Stimulated activated CD8-positive, alpha-beta memory T cell treated with anti-CD3 and anti-CD28 coated beads, Interleukin-12 subunit alpha, Interleukin-12 subunit beta, amount 100 ng/mL, for 24 hours (primary cell): ENCODE results near the gene CD2.

Source experiments
- DNase-seq: peaks from one replicate; pipeline ENCODE4 v3.0.0-alpha.2; 2020; ENCODE audit errors: extremely low read depth

Gene CD2

DNA sequence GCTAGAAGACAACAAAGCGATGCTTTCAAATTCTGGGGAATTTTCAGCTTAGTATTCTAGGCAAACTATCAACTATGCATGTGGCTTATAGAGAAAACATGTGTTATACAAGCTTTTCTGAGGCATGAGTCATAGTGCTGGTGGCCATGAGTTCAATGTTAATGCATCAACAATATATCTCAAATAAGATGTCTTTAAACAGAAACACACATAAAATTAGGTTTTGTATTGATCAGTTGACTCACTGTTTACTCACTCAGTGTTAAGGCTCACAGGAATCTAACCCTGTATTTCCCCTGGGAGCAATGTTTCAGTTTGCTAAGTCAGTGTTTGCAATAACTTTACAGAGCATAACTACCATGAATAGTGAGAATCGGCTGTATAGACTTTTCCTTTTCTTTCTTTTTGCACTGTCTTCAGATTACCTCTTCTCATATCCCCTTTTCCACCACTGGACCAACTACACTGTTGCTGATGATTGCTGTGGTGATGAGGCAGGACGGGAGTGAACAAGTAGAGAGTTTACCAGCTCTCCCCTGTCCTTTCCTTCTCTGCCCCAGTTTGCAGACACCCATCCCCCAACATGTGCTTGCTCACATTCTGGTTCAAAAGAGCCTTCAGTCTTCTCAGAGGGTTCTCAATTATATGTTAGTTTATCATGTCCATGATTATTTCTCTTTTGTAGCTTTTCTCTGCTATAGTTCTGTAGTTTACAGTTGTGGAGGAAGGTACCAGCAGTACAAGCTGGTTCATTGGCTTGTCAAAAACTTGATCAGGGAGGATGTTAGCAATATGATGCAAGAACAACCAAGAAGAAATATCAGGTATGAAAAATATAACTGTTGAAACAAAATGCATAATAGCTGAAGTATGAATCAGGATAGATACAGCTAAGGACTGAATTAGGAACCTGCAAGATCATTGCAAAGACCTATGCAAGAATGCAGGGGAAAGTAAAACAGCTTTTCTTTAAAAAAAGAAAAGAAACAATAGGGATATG lies 23.9 kb downstream of the CD2 start:
- no peak for DNase-seq

DNA sequence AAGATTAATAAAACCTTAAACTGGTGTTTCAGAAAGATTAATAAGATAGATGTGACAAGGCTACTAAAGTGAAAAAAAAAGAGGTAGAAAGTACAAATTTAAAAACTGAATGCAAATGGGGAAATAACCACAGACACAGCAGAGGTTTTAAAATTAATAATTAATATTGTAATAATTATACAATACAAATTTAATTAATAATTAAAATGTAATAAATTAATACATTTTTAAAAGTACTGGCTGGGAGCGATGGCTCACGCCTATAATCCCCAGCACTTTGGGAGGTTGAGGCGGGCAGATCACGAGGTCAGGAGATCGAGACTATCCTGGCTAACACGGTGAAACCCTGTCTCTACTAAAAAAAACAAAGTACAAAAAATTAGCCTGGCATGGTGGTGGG lies 26.8 kb downstream of the CD2 start:
- no peak for DNase-seq

DNA sequence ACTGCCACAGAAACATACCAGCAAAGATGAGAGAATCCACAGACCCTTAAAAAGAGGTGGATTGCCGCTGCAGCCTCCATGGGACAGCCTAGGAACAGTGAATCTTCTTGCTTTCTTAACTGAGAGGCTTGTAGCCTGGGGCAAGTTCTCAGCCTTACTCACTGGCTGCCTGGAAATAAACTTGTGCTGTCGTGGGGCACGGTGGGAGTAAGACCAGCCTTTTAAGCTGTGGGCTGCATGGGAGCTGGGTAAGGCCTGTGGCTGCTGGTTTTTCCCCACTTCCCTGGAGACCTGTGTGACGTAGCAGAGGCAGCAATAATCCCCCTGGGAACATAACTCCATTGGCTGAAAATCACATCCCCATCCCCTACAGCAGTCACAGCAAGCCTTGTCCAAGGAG lies 30.8 kb downstream of the CD2 start:
- DNase-seq, result no peak

DNA sequence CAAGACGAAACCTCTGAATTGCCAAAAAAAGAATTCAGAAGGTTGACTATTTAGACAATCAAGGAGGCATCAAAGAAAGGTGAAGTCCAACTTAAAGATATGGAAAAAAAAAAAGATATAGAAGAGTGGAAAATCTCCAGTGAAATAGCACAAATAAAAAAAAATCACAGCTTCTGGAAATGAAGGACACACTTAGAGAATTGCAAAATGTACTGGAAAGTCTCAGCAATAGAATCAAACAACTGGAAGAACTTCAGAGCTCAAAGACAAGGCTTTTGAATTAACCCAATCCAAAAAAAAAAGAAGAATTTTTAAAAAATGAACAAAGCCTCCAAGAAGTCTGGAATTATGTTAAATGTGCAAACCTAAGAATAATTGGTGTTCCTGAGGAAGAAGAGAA lies 31.8 kb downstream of the CD2 start:
- no peak for DNase-seq

- no peak for DNase-seq
Observed at GRCh38 chr1:116791727-116792126, 37.5 kb downstream of the CD2 start.

DNA sequence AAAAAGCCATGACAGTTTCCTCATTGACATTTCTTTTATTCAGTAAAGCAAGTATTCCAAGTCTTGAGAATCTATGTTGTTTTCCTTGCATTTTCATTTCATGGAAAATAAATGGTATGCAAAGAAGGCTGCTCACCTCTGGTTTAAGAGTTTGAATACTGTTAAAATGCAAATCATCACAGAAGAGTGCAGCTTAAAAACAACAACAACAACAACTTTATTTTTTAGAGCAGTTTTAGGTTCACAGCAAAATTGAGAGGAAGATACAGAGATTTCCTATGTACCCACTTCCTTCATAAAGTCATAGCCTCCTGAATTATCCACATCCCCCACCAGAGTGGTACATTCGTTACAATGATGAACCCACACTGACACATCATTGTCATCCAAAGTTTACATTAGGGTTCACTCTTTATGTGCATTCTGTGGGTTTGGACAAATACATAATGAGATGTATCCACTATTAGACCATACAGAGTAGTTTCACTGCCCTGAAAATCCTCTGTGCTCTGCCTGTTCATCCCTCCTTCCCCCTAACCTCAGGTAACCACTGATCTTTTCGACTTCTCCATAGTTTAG lies 39.2 kb downstream of the CD2 start:
- no peak for DNase-seq

GRCh38 chr1:116794371-116794770 lies 40.1 kb downstream of the CD2 start:
- no peak for DNase-seq

DNA sequence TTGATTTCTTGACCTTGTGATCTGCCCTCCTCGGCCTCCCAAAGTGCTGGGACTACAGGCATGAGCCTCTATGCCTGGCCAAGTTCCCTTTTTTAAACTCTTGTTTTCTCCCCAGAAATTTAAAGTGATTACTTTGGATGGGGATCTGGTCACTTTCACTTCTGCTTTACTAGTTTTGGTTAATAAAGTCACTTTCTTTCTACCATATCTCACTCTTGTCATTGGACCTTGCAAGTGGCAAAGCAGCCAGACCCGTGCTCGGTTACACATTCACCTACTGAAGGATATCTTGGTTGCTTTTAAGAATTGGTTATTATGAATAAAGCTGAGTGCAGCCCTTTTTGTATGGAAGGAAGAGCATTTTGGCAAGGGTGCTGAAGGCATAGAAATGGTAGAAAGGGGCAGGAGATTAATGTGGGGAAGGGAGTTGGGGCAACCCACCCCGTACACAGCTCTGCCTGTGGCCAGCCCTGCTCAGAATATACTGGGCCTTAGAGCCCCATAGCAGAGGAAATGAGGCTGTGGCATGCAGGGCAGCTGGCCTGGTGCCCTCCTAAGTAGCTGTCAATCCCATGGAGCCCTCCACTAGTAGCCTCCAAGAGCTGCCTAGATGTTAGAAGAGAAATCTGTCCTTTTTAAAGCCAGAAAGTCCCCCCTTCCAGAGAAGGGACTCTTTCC lies 40.7 kb downstream of the CD2 start:
- no peak for DNase-seq

DNA sequence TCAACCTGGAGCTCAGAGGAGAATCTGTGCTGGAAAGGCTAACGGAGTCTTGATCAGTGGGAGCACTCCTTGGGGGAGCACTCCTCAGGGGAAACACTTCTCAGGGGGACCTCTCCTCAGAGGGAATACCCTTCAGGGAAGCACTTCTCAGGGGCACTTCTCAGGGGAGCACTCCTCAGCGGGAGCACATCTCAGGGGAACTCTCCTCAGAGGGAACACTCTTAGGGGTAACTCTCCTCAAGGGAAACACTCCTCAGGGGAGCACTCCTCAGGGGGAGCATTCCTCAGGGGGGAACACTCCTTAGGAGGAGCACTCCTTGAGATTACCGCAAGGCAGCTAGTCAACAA lies 41.2 kb downstream of the CD2 start:
- DNase-seq, result no peak

DNA sequence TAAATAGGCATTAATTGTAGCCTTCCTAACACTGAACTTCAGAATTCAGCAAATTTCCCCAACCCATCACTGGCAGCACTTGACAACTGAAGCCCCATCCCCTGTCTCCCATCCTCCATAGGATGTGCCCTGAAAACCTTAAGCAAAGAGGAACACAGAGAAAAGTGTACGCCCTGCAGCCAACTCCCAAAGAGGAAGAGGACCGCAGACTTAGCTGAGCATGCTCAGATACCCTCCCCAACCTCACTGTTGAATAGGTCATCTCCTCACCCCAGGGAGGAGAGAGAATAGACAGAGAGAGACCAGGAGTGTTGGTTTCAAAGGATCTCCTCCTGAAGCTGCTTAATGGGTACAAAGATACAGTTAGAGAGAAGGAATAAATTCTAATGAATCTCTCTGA lies 50.5 kb downstream of the CD2 start:
- no peak for DNase-seq

DNA sequence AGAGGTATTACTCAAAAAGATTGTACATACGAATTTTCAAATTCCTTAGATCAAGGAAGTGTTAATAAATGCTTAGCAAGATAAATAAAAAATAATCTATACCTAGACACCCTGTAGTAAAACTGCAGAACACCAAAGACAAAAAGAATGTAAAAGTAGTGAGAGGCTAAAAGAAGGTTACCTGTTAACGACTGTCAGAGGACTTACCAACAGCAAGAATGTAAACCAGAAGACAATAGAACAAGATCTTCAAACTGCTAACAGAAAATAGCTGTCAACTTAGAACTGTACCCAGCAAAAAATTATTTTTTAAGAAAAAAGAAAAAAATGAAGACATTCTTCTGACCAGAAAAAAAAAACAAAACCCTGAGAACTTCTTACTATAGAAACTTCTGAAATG lies 51.2 kb downstream of the CD2 start:
- no peak for DNase-seq

- peak; percentile 45 for DNase-seq
Observed at GRCh38 chr1:116806245-116806644, 52.0 kb downstream of the CD2 start.

DNA sequence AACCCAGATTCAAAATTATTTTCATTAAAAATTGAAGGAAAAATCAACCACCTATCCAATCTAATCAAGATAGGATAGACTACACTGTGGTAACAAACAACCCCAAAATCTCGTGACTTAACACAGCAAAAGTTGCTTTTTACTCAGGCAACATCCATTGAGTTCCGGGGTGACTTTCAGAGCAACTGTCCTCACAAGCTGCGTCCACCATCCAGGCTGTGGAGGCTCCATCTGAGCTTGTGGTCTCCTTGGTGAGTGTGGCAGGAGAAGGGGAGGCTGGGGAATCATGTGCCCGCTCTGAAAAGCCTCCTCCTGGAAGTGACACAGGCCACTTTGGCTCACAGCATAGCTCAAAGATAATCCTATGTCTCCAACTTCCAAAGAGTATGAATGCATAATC lies 52.4 kb downstream of the CD2 start:
- no peak for DNase-seq

GRCh38 chr1:116807394-116808199 lies 53.4 kb downstream of the CD2 start:
- no peak for DNase-seq

- DNase-seq, result no peak
Observed at GRCh38 chr1:116808200-116808847, 54.1 kb downstream of the CD2 start.

DNA sequence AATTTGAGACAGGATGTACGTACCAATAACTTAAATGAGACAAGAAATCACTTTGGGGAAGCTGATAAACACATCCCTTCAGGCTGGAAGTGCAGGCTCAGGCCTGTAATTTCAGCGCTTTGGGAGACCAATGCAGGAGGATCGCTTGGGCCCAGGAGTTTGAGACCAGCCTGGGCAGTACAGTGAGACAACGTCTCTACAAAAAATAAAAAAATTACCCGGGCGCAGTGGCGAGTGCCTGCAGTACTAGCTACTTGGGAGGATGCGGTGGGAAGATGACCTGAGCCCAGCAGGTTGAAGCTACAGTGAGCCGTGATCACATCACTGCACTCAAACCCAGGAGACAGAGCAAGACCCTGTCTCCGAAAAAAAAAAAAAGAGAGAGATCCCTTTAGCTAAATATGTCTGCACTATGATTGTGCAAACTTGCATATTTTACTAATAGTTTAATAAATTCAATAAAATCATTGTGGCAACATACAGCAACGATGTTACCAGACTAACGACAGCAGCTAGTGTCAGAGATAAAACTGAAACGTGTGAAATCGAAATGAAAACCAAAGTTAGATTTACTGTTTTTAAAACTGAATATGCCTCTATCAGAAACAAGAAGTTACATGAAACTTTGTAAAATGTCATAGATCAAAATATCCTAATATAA lies 54.7 kb downstream of the CD2 start:
- DNase-seq, result no peak

- no peak for DNase-seq
Observed at GRCh38 chr1:116811321-116811720, 57.1 kb downstream of the CD2 start.

- no peak for DNase-seq
Observed at GRCh38 chr1:116814926-116815723, 60.9 kb downstream of the CD2 start.

- DNase-seq, result peak; percentile 52
Observed at GRCh38 chr1:116817582-116818064, 63.4 kb downstream of the CD2 start.
